ENCODE measurements around the gene CLDN12.

DNA sequence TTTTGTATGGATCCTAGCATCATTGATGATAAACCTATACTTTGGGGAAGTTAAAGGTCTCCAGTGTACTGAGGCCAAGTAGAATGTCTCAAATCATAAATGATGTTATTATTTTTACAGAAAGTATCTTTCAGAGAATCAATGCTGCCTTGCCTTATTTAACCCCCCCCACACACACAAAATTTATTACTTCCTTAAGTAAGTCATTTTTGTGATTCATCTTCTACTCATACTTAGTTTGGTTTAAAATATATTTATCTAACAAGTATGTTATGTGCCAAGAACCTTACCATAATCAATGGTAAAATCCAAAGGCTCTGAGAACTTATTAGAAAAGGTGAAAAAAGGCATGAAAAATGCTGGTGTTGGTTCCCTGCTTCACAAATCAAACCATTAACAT lies 18.8 kb upstream of the CLDN12 start:
- no peak for TF ChIP-seq ZFP37 (tag by site-specific recombination; IDR thresholded peaks at IDR 0.05)
- TF ChIP-seq, protein P1, sequence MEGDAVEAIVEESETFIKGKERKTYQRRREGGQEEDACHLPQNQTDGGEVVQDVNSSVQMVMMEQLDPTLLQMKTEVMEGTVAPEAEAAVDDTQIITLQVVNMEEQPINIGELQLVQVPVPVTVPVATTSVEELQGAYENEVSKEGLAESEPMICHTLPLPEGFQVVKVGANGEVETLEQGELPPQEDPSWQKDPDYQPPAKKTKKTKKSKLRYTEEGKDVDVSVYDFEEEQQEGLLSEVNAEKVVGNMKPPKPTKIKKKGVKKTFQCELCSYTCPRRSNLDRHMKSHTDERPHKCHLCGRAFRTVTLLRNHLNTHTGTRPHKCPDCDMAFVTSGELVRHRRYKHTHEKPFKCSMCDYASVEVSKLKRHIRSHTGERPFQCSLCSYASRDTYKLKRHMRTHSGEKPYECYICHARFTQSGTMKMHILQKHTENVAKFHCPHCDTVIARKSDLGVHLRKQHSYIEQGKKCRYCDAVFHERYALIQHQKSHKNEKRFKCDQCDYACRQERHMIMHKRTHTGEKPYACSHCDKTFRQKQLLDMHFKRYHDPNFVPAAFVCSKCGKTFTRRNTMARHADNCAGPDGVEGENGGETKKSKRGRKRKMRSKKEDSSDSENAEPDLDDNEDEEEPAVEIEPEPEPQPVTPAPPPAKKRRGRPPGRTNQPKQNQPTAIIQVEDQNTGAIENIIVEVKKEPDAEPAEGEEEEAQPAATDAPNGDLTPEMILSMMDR (tag by site-specific recombination; IDR thresholded peaks at IDR 0.05), result no peak
- TF ChIP-seq, protein P2, sequence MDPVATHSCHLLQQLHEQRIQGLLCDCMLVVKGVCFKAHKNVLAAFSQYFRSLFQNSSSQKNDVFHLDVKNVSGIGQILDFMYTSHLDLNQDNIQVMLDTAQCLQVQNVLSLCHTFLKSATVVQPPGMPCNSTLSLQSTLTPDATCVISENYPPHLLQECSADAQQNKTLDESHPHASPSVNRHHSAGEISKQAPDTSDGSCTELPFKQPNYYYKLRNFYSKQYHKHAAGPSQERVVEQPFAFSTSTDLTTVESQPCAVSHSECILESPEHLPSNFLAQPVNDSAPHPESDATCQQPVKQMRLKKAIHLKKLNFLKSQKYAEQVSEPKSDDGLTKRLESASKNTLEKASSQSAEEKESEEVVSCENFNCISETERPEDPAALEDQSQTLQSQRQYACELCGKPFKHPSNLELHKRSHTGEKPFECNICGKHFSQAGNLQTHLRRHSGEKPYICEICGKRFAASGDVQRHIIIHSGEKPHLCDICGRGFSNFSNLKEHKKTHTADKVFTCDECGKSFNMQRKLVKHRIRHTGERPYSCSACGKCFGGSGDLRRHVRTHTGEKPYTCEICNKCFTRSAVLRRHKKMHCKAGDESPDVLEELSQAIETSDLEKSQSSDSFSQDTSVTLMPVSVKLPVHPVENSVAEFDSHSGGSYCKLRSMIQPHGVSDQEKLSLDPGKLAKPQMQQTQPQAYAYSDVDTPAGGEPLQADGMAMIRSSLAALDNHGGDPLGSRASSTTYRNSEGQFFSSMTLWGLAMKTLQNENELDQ (tag by site-specific recombination; IDR thresholded peaks at IDR 0.05; ENCODE audit: low read depth), result no peak
- TF ChIP-seq ZNF600 (tag by site-specific recombination; IDR thresholded peaks at IDR 0.05), result no peak

Measured in HEK293 (cell line).